Pancreas (tissue), 10 donors: Measurements from ENCODE around the gene NIP7. TPM values are rescaled to one million over a fixed set of nuclear protein-coding genes. Genes with fewer than 3 reads are reported as not detected.
A peak's percentile ranks its signal among the peaks of the same experiment; 100 is the strongest.

ENCODE experiments used
- ATAC-seq, 4 donors: fragments of 200-7000 bp; cut with Tn5 transposase; one replicate each; pipeline versions ENCODE4 v1.8.0 to v1.9.1; 2020; ENCODE audit warnings: mild to moderate bottlenecking in 4 of 4, moderate library complexity in 4 of 4
- DNase-seq, 6 donors: peaks; one replicate each; pipeline ENCODE4 v3.0.0-alpha.2; 2020
- FAIRE-seq: peaks from 2 replicates; lab custom pipeline; 2012; peaks lifted over from hg19 to GRCh38; lab: Jason Lieb, UNC
- H3K27ac ChIP-seq, 4 donors: fragments of 200-600 bp; sonication (generic); 1 replicate in 3 of 4; 2 replicates in 1 of 4; pipeline versions ENCODE4 v1.5.0 to v1.8.0; 2020
- H3K27me3 ChIP-seq, 4 donors: fragments of 200-600 bp; one replicate each; pipeline ENCODE4 v1.8.0; 2021
- H3K36me3 ChIP-seq, 3 donors: fragments of 200-600 bp; sonication (generic) in 1 of 3; one replicate each; pipeline versions ENCODE4 v1.5.0 to v1.8.0; 2020 to 2021
- H3K4me1 ChIP-seq, 3 donors: fragments of 200-600 bp; one replicate each; pipeline ENCODE4 v1.8.0; 2021
- H3K4me3 ChIP-seq, 4 donors: fragments of 200-600 bp; sonication (generic) in 2 of 4; one replicate each; pipeline versions ENCODE4 v1.5.0 to v1.8.0; 2020 to 2021
- H3K9me3 ChIP-seq, 4 donors: fragments of 200-600 bp; one replicate each; pipeline ENCODE4 v1.8.0; 2021
- WGBS, 2 donors: extraction: QIAGEN DNeasy Blood & Tissue Kit; methylation state at CpG; one replicate each; pipeline ENCODE4 v1.1.7; 2013; 5-methylcytosine and 5-hydroxymethylcytosine counted together
- intact Hi-C, 3 donors: fragments of 100-400 bp; cut with DNase I; formaldehyde crosslinking; loops; one replicate each; pipeline versions ENCODE4 v1.11.1 to v1.14.2; 2022
- polyA plus RNA-seq, 2 donors: library from polyadenylated mRNA; stranded (reverse); fragments of 200-250 nt; gene quantifications; one replicate each; pipeline ENCODE4 v1.2.3, GENCODE V29; 2013
- total RNA-seq, 6 donors: library from RNA; stranded (reverse); fragmentation: NEBNext Ultra II Directional in 4 of 6; extraction: Animal tissue kit (Norgen Biotek cat#: 25700) in 4 of 6; gene quantifications; one replicate each; pipeline versions ENCODE4 v1.2.1 to v1.2.4, GENCODE V29; 2021 to 2023
- TF ChIP-seq, protein P1 (sequence below), 4 donors: fragments of 200-600 bp; sonication (generic) in 3 of 4; IDR thresholded peaks; one replicate each; pipeline versions ENCODE4 v1.5.0 to v1.8.0; 2021; ENCODE audit warnings: antibody characterized with exemption in 4 of 4
- donor health status: healthy with polysubstance abuse.
- donor health status: DM: no; HTN: no; CAD: no; lungs with moderate emphysema.
- donor health status: DM: no; HTN: no; CAD: no.
- donor health status: control.
- donor health status: control.
- donor health status: Bipolar disorder and iron deficiency.
- donor health status: DM: yes; HTN: yes; CAD: no.
- donor health status: DM: no; HTN: no; CAD: no.
- donor health status: DM: no; HTN: no; CAD: no.
- donor health status: DM: yes; HTN: yes; CAD: no.

NIP7 gene
- total and polyA plus RNA-seq, 8 donors = 4.7 to 9.4 (median 7.1) TPM

DNA sequence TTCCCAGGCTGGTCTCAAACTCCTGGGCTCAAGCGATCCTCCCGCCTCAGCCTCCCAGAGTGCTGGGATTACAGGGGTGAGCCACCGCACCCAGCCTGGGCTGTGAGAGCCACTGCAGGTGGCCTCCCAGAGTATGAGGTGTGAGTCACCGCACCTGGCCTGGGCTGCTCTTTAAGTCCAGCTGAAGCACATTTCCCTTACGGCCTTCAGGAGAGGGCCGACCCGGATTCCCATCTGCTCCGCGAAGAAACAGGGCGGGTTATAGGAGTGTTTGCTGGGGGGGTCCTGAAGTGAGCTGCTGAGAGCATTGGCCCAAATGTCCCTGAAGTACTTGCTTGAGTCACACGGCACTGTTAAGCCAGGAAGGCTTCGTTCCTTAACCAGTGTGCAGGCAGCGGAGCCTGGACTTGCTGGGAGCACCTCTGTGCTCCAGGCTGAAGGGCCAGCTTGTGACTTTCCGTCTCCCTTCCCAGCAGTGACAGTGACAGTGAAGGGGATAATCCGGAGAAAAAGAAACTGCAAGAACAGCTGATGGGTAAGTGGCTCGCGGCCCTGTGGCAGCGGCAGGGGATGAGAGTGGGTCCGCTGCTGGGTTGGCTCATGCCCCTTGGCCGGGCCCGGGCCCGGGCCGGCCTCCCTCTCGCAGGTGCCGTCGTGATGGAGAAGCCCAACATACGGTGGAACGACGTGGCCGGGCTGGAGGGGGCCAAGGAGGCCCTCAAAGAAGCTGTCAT is 21.2 kb upstream of the NIP7 start:
- H3K27ac ChIP-seq = peak overlapping the region in 3 of 4 donors; percentile 5 to 39 (median 37)
- WGBS, 2 donors = 77 to 81% methylated on average over 30 of the region's 30 CpGs

DNA sequence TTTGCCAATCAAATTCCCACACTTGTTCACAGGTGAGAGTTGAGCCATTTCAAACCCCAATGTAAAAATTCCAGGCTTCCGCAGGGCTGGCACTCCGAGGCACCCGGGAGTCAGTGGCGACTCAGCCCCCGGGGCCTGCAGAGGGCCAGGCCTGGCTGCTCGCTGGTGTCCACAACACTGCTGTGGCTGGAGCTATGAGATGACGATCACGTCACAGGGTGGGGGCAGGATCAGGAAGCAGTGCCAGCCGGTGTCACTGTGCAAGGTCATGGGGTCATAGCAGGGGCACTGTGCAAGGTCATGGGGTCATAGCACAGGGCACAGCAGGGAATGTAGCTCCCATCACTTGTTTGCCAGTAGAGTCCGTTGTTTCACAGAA is 20.7 kb upstream of the NIP7 start:
- TF ChIP-seq, protein P1, sequence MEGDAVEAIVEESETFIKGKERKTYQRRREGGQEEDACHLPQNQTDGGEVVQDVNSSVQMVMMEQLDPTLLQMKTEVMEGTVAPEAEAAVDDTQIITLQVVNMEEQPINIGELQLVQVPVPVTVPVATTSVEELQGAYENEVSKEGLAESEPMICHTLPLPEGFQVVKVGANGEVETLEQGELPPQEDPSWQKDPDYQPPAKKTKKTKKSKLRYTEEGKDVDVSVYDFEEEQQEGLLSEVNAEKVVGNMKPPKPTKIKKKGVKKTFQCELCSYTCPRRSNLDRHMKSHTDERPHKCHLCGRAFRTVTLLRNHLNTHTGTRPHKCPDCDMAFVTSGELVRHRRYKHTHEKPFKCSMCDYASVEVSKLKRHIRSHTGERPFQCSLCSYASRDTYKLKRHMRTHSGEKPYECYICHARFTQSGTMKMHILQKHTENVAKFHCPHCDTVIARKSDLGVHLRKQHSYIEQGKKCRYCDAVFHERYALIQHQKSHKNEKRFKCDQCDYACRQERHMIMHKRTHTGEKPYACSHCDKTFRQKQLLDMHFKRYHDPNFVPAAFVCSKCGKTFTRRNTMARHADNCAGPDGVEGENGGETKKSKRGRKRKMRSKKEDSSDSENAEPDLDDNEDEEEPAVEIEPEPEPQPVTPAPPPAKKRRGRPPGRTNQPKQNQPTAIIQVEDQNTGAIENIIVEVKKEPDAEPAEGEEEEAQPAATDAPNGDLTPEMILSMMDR (IDR thresholded peaks at IDR 0.05) = no peak
- H3K4me3 ChIP-seq = no peak overlapping the region
- 84 to 85% methylated on average over 10 of the region's 10 CpGs for WGBS, 2 donors
- no peaks in the 10 kb centered on the region for H3K9me3 ChIP-seq
- H3K4me1 ChIP-seq = peaks cover 13 to 22% (median 17%) of the 10 kb centered on the region in 3 donors
- peak overlapping the region in 1 of 4 donors; percentile 39 for H3K27ac ChIP-seq
- FAIRE-seq (no peak), DNase-seq (peak in 1 of 6 donors; percentile 37), ATAC-seq (no peak)
- no peaks in the 10 kb centered on the region for H3K27me3 ChIP-seq
- peaks cover 9 to 65% (median 48%) of the 10 kb centered on the region in 3 donors for H3K36me3 ChIP-seq
- intact Hi-C loops = no loop called here

More for the DNA sequence above, 21.2 kb upstream of the NIP7 start:
- TF ChIP-seq, protein P1 (IDR thresholded peaks at IDR 0.05) = no peak
- ATAC-seq = peak; percentile 64 to 74 (median 67)
- no peak overlapping the region for H3K4me3 ChIP-seq
- H3K9me3 ChIP-seq = no peaks in the 10 kb centered on the region
- no peak for FAIRE-seq
- peak in 5 of 6 donors; percentile 70 to 85 (median 79) for DNase-seq
- H3K4me1 ChIP-seq = peaks cover 13 to 22% (median 18%) of the 10 kb centered on the region in 3 donors
- H3K27me3 ChIP-seq = no peaks in the 10 kb centered on the region
- intact Hi-C loops = no loop called here
- peaks cover 9 to 59% (median 45%) of the 10 kb centered on the region in 3 donors for H3K36me3 ChIP-seq

DNA sequence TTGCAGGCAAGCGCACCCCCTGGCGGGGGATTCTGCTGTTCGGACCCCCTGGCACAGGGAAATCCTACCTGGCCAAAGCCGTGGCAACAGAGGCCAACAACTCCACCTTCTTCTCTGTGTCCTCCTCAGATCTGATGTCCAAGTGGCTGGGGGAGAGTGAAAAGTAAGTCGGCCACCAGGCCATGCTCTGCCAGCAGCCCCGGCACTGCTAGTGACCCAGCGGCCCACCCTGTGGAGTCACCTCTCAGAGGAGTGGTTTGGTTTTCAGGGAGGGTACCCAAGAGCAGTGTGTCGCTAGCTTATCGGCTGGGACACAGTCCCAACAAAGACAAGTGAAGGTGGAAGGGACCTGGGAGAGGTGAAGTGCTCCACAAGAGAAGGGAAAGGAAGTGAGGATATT is 20.2 kb upstream of the NIP7 start:
- peaks cover 9 to 69% (median 48%) of the 10 kb centered on the region in 3 donors for H3K36me3 ChIP-seq
- H3K4me1 ChIP-seq = peaks cover 13 to 22% (median 20%) of the 10 kb centered on the region in 3 donors
- no peak overlapping the region for H3K27ac ChIP-seq
- no peak for ATAC-seq
- no peaks in the 10 kb centered on the region for H3K9me3 ChIP-seq
- no peaks in the 10 kb centered on the region for H3K27me3 ChIP-seq
- H3K4me3 ChIP-seq = no peak overlapping the region
- intact Hi-C loops = no loop called here
- no peak for FAIRE-seq
- DNase-seq = peak in 1 of 6 donors; percentile 28
- WGBS, 2 donors = 89 to 90% methylated on average over 9 of the region's 9 CpGs
- TF ChIP-seq, protein P1 (IDR thresholded peaks at IDR 0.05) = no peak

DNA sequence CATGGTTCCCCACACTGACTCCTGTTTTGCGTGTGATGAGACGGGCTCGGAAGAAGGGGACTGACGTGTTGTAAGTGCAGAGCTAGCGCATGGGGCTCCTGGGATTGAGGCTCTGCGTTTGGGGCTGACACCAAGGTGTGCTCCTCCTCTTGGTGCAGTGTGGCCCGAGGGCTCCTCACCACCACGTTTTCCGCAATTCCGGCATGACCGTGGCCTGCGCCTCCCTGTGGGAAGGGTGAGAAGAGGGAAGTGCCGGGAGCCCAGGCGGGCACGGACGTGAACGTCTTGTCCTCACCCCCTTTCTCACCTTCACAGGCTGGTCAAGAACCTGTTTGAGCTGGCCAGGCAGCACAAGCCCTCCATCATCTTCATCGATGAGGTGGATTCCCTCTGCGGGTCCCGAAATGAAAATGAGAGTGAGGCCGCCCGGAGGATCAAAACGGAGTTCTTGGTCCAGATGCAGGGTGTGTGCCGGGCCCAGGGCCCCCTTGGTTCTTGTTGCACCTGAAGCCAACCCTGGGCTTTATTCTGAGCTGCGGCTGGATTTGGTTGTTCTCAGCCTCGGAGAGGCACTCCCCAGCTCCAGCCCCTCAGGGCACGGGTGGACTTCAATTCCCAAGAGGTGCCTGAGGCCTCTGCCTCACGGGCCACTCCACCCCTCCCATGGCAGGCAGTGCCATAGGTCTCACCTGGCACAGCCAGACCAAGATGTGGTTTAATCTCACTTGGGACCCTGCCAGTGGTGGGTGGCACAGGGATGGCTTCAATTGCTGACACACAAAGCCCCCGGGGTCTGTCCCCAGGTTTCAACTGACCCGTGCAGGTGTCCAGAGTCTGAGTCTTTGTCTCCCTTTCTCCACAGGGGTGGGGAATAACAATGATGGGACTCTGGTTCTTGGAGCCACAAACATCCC is 19.5 kb upstream of the NIP7 start:
- intact Hi-C loops = no loop called here
- Histone ChIP-seq H3K27ac (no peak overlapping the region), H3K4me1 (peaks cover 12 to 18% (median 18%) of the 10 kb centered on the region in 3 donors), H3K27me3 (no peaks in the 10 kb centered on the region), H3K4me3 (no peak overlapping the region), H3K9me3 (no peaks in the 10 kb centered on the region), H3K36me3 (peaks cover 9 to 74% (median 52%) of the 10 kb centered on the region in 3 donors)
- peak in 2 of 6 donors; percentile 44 to 72 for DNase-seq
- 90 to 92% methylated on average over 30 of the region's 30 CpGs for WGBS, 2 donors
- FAIRE-seq = no peak
- no peak for ATAC-seq
- TF ChIP-seq, protein P1 (IDR thresholded peaks at IDR 0.05) = no peak
